ENCODE measurements around the gene CAMK2B.

- no peak for TF ChIP-seq CTCF (optimal IDR thresholded peaks at IDR 0.05 in 1 of 3, IDR thresholded peaks at IDR 0.05 in 1 of 3, conservative IDR thresholded peaks at IDR 0.05 in 1 of 3; ENCODE audit: extremely low read depth in 1 of 3, insufficient read depth in 2 of 3, low read length in 3 of 3)
- TF ChIP-seq EZH2 (IDR thresholded peaks at IDR 0.05; ENCODE audit: low read length) = no peak
Observed at GRCh38 chr7:44224080-44224973, 101.1 kb downstream of the CAMK2B start.
